ENCODE measurements around the gene SUGP2.

SUGP2 gene

DNA sequence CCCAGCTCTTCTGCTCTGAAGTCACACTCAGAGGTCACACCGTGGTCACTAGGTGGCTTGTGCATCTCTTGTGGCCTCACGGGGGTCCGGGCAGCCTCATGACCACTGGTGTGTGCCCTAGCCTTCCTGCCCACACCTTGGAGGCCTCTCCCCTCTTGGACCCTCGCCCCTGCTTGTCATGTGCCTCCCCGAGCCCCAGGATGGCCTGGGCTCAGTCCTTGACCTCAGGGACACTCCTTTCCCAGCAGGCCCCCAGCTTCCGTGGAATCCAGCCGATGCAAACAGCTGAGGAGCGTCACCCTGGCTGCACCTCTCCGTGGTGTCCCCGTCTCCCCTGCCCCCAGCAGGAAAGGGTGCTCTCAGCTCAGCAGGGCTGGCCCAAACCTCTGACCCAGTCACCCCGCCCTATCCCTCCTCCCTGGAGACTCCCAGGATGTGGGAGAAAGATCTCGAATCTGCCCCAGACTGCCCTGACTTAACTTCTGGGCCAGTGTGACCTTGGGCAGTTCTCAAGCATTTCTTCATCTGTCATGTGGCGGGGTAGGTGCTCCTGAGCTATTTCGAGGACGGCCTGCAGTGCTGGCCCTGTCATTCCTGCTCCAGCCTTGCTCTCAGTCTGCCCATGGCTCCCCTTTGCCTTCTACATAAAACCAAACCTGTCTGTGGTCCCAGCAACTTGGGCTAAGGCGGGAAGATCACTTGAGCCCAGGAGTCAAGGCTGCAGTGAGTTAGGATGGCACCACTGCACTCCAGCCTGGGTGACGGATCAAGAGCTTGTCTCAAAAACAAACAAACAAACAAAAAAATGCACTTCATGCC is 25.9 kb upstream of the SUGP2 start:
- no peak for DNase-seq

GRCh38 chr19:19057720-19058119 is 24.4 kb upstream of the SUGP2 start:
- no peak for DNase-seq

- DNase-seq = no peak
Measured at GRCh38 chr19:19057317-19057716, 24.0 kb upstream of the SUGP2 start.

- DNase-seq = no peak
Measured at GRCh38 chr19:19056636-19057275, 23.4 kb upstream of the SUGP2 start.

GRCh38 chr19:19055701-19056100 is 22.4 kb upstream of the SUGP2 start:
- no peak for DNase-seq

DNA sequence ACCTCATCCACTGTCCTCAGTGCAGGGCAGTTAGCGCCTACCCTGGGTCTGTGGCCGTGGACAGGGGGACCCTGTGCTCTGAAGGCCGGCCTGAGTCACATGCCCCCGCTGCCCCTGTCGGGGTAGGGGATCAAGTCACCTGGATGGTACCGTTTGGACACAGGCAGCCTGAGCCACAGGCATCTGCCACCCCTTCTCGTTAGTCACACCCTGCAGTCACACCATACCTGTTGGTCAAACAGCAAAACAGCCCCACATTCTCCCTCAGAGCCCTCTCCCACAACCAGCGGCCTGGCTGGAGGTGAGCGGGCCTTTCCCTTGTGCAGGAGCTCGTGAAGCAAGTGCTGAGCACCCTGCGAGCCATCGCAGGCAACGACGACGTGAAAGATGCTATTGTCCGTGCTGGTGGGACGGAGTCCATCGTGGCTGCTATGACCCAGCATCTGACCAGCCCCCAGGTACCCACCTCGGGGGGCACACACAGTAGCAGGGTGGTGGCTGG is 21.7 kb upstream of the SUGP2 start:
- no peak for DNase-seq

- no peak for DNase-seq
Measured at GRCh38 chr19:19054315-19054938, 21.1 kb upstream of the SUGP2 start.

GRCh38 chr19:19053508-19054314 is 20.4 kb upstream of the SUGP2 start:
- peak; percentile 26 for DNase-seq

DNA sequence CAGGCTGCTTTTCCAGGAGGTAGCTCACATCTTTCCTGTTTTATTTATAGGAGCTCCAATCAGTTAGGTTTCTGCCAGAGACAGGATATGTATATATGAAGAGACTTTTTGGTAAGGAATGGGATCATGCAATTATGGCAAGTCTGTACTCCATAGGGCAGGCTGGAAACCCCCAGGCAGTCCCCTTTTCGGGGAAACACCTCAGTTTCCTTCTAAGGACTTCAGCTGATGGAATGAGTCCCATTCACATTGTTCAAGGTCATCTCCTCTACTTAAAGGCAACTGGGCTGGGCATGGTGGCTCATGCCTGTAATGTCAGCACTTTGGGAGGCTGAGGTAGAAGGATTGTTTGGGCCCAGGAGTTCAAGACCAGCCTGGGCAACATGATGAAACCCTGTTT is 19.6 kb upstream of the SUGP2 start:
- no peak for DNase-seq

DNA sequence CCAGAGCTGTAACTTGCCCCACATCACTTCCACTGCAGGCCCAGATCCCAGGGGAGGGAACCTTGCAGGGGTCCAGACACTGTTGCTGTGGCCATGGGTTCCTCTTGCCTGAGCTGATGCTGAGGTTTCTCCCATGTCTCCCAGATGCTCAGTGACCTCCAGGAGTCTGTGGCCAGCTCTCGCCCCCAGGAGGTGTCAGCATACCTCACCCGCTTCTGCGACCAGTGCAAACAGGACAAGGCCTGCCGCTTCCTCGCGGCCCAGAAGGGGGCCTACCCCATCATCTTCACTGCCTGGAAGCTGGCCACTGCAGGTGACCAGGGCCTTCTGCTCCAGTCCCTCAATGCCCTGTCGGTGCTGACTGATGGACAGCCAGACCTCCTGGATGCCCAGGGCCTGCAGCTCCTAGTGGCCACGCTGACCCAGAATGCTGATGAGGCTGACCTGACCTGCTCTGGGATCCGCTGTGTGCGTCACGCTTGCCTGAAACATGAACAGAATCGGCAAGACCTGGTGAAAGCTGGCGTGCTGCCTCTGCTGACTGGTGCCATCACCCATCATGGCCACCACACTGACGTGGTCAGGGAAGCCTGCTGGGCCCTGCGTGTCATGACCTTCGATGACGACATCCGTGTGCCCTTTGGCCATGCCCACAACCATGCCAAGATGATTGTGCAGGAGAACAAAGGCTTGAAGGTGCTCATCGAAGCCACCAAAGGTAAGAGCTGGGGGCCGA is 18.3 kb upstream of the SUGP2 start:
- no peak for DNase-seq

GRCh38 chr19:19050731-19051130 is 17.4 kb upstream of the SUGP2 start:
- DNase-seq = no peak

- no peak for DNase-seq
Measured at GRCh38 chr19:19050104-19050503, 16.8 kb upstream of the SUGP2 start.

DNA sequence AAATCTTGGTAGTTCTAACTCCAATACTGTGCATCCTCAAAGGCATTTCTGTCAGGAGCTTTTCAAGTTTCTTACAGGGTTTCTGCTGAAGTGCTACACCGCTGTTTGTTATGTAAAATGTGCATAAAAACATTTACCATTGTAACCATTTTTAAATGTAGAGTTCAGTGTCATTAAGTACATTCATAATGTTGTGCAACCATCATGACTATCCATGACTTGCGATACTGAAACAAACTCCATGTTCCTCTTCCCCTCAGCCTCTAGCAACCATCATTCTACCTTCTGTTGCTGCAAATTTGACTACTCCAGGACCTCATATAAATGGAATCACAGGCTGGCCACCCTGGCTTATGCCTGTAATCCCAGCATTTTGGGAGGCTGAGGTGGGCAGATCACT is 16.1 kb upstream of the SUGP2 start:
- no peak for DNase-seq

- DNase-seq = no peak
Measured at GRCh38 chr19:19043881-19044280, 10.6 kb upstream of the SUGP2 start.

GRCh38 chr19:19043481-19043880 is 10.2 kb upstream of the SUGP2 start:
- no peak for DNase-seq

GRCh38 chr19:19042732-19043280 is 9.5 kb upstream of the SUGP2 start:
- DNase-seq = no peak

- DNase-seq = no peak
Measured at GRCh38 chr19:19040417-19040816, 7.1 kb upstream of the SUGP2 start.

DNA sequence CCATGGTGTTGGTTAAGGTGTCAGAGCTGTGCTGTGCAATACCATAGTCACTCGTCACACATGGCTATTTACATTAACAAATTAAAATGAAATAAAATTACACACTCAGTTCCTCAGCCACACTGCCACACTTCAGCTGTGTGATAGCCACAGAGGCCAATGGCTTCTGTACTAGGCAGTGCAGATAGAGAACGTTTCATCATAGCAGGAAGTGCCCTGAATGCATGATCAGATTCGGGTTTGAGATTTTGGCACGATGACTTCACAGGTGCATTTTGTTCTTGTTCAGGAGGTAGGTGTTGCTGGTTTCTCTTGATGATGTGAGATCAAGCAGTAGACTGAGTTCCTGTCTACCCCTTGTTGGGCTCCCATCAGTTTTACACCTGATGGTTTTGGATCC is 6.6 kb upstream of the SUGP2 start:
- DNase-seq = no peak

DNA sequence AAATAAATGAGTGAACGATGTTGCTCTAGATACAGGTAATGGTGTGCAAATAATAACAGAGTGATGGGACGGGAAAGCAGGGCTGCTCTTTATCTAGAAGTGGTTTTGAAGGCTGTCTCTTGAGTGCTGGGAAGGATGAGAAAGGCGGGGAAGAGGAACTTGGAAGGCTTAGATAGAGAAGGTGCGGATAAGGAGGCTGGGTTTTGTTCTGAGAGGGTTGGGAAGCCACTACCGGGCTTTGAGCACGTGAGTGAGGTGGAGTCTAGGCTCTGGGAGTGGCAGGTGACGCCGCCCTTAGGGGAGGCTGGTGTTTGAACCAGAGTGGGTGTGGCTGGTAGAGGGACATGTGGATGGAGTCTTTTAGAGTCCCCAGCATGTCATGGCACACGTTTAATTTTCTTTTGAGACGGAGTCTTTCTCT is 897 bp upstream of the SUGP2 start:
- DNase-seq = peak; percentile 67

- no peak for DNase-seq
Measured at GRCh38 chr19:19033176-19033425, 216 bp downstream of the SUGP2 start.

DNA sequence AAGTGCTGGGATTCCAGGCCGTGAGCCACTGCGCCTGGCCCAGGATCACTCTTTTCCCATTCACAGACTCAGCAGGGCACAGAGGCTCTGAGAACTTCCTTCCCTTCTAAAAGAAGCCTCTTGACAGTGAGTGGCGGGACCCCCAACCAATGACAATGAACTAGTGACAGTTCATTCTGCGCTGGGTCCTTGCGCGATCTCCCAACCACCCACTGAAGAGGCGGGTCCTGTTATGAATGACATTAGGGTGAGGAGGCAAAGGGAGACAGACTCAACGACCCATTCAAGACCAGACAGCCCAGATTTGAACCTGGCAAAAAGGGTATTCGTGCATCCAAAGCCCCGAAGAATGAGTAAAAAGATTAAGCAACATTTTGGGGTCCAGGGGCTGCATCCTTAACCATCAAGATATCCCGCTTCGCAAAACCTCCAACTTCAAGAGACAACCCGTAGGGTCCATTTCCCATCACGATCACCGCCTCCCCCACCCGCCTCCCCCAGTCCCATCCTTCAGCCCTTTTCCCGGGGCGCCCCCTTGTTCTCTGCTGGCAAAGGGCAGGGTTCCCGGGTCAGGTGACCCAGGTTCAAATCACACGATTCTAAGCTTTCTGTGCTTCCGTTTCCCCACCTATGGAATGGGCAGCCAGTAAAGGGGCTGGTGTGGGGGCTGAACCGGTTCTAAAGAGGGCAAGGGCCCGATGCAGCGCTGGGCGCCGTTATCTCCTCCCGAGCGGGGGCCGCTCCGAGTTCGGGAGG is 719 bp downstream of the SUGP2 start:
- DNase-seq = peak; percentile 93

DNA sequence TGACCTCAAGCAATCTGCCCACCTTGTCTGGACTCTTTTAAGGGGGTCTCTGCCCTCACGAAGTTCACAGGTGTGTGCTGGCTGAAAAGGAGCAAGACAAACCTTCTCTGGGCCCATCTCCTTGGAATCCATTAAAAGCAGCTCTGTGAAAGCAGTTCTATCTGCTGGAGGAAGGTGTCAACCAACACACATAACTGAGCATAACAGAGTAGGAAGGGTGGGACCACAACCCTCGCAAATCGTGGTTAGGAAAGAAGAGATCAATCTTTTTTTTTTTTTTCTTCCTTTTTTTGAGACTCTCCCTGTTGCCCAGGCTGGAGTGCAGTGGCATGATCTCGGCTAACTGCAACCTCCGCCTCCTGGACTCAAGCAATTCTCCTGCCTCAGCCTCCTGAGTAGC is 1.4 kb downstream of the SUGP2 start:
- no peak for DNase-seq

All from DMS79 (cell line).